ENCODE data around the gene SRP68. TPM values are rescaled to one million over a fixed set of nuclear protein-coding genes. Genes with fewer than 3 reads are reported as not detected.

SRP68 gene
- total and polyA plus RNA-seq, 4 donors: 17.7 to 36.7 (median 28.7) TPM

DNA sequence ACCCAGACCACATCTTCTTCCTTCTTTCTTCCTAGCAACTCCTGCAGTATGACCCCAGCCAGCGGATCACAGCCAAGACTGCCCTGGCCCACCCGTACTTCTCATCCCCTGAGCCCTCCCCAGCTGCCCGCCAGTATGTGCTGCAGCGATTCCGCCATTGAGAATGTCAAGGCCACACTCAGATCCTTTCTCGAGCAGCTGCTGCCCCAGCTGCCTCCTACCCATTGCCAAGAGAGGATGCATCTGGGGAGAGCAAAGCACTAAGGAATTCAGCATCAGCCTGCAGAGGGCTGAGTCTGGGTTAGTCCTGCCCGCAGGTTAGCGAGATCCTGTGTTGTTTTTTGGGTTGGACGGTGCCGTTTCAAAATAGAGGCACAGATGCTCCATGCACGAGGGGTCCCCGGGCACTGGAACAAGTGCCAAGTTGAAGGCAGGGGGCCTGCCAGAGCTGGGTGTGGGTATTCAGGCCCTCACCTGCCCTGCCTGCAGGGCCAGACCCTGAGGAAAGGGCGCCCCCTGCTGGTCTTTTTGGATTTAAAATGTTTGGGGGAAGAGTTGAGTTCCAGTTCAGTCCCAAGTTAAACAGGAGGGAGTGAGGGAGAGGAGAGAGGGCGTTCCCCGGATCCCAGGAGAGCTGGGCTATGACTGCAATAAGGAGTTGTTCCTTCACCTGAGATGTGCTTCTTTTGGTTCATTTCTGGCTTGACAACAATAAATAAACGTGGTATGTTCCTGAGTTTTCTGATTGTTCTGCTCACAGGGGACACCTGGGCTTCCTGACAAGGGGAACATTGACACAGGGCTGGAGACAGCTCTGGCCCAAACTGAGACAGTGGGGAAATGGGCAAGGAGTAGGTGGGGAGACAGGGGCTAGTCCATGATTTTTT lies 66.8 kb downstream of the SRP68 start:
- H3K4me1 ChIP-seq (ENCODE audit: control insufficient read depth in 4 of 4, insufficient read depth in 4 of 4, low read length in 3 of 4): peaks cover 10 to 49% (median 35%) of the 10 kb centered on the region in 4 donors
- peak overlapping the region; percentile 60 to 65 for H3K27ac ChIP-seq (ENCODE audit: low read depth in 1 of 2, low read length in 2 of 2)
- H3K4me3 ChIP-seq (ENCODE audit: low read depth in 1 of 3, low read length in 3 of 3): no peak overlapping the region
- peaks cover 0 to 2% (median 0%) of the 10 kb centered on the region in 4 donors for H3K36me3 ChIP-seq (ENCODE audit: control insufficient read depth in 4 of 4, insufficient read depth in 3 of 4, low read depth in 1 of 4, low read length in 3 of 4)
- peak; percentile 89 for DNase-seq (ENCODE audit: low spot score)
- no peaks in the 10 kb centered on the region for H3K9me3 ChIP-seq (ENCODE audit: control insufficient read depth in 4 of 4, low read length in 3 of 4)
- no peak overlapping the region for H3K9ac ChIP-seq (ENCODE audit: low read depth in 1 of 2, low read length in 2 of 2)
- TF ChIP-seq FOXA1 (IDR thresholded peaks at IDR 0.05) (no peak), TAF1 (conservative IDR thresholded peaks at IDR 0.05) (no peak), RXRA (IDR thresholded peaks at IDR 0.05) (peak in 1 of 2 donors; percentile 34), CTCF (IDR thresholded peaks at IDR 0.05; ENCODE audit: low read depth, low read length, missing input control) (peak; percentile 64), RAD21 (IDR thresholded peaks at IDR 0.05) (peak; percentile 96 to 97)
- 52% methylated on average over 16 of the region's 16 CpGs for WGBS
- H3K27me3 ChIP-seq (ENCODE audit: control insufficient read depth in 4 of 4, insufficient read depth in 4 of 4, low read length in 3 of 4): no peaks in the 10 kb centered on the region

- DNase-seq (ENCODE audit: low spot score): no peak
- no peaks in the 10 kb centered on the region for H3K9me3 ChIP-seq (ENCODE audit: control insufficient read depth in 4 of 4, low read length in 3 of 4)
- no peaks in the 10 kb centered on the region for H3K27me3 ChIP-seq (ENCODE audit: control insufficient read depth in 4 of 4, insufficient read depth in 4 of 4, low read length in 3 of 4)
- H3K4me3 ChIP-seq (ENCODE audit: low read depth in 1 of 3, low read length in 3 of 3): no peak overlapping the region
- H3K27ac ChIP-seq (ENCODE audit: low read depth in 1 of 2, low read length in 2 of 2): peak overlapping the region; percentile 60 to 65
- peaks cover 0 to 2% (median 0%) of the 10 kb centered on the region in 4 donors for H3K36me3 ChIP-seq (ENCODE audit: control insufficient read depth in 4 of 4, insufficient read depth in 3 of 4, low read depth in 1 of 4, low read length in 3 of 4)
- peaks cover 15 to 56% (median 41%) of the 10 kb centered on the region in 4 donors for H3K4me1 ChIP-seq (ENCODE audit: control insufficient read depth in 4 of 4, insufficient read depth in 4 of 4, low read length in 3 of 4)
- TF ChIP-seq MAX (IDR thresholded peaks at IDR 0.05): no peak
- TF ChIP-seq ZBTB33 (IDR thresholded peaks at IDR 0.05): no peak
- no peak for TF ChIP-seq RXRA (IDR thresholded peaks at IDR 0.05)
- no peak for TF ChIP-seq EGR1 (IDR thresholded peaks at IDR 0.05; ENCODE audit: low read depth in 2 of 2)
- 88% methylated on average over 8 of the region's 8 CpGs for WGBS
- H3K9ac ChIP-seq (ENCODE audit: low read depth in 1 of 2, low read length in 2 of 2): peak overlapping the region in 1 of 2 donors; percentile 6
Measured at GRCh38 chr17:76004750-76005262, 67.5 kb downstream of the SRP68 start.

DNA sequence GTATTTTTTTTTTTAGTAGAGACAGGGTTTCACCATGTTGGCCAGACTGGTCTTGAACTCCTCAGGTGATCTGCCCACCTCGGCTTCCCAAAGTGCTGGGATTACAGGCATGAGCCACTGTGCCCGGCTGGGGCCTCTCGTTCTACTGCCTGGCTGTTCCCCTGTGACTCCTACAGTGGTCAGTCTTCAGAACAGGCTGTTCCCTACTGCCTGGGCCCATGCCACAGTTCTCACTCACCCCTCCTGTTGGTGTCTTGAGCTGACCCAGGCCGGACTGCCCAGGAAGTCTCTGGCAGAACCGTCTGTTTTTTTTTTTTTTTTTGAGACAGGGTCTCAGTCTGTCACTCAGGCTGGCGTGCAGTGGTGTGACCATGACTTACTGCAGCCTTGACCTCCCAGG lies 68.4 kb downstream of the SRP68 start:
- Histone ChIP-seq H3K9me3 (ENCODE audit: control insufficient read depth in 4 of 4, low read length in 3 of 4) (no peaks in the 10 kb centered on the region), H3K9ac (ENCODE audit: low read depth in 1 of 2, low read length in 2 of 2) (no peak overlapping the region), H3K27me3 (ENCODE audit: control insufficient read depth in 4 of 4, insufficient read depth in 4 of 4, low read length in 3 of 4) (no peaks in the 10 kb centered on the region), H3K4me3 (ENCODE audit: low read depth in 1 of 3, low read length in 3 of 3) (no peak overlapping the region), H3K36me3 (ENCODE audit: control insufficient read depth in 4 of 4, insufficient read depth in 3 of 4, low read depth in 1 of 4, low read length in 3 of 4) (peaks cover 0 to 2% (median 0%) of the 10 kb centered on the region in 4 donors), H3K4me1 (ENCODE audit: control insufficient read depth in 4 of 4, insufficient read depth in 4 of 4, low read length in 3 of 4) (peaks cover 17 to 63% (median 47%) of the 10 kb centered on the region in 4 donors), H3K27ac (ENCODE audit: low read depth in 1 of 2, low read length in 2 of 2) (peak overlapping the region; percentile 65 to 89)
- TF ChIP-seq YY1 (IDR thresholded peaks at IDR 0.05) (no peak), CTCF (IDR thresholded peaks at IDR 0.05; ENCODE audit: low read depth, low read length, missing input control) (no peak), MAX (IDR thresholded peaks at IDR 0.05) (no peak), FOXA1 (IDR thresholded peaks at IDR 0.05) (no peak), RXRA (IDR thresholded peaks at IDR 0.05) (no peak)
- TF ChIP-seq, protein P1, sequence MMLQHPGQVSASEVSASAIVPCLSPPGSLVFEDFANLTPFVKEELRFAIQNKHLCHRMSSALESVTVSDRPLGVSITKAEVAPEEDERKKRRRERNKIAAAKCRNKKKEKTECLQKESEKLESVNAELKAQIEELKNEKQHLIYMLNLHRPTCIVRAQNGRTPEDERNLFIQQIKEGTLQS (IDR thresholded peaks at IDR 0.05): no peak
- WGBS: 46% methylated on average over 6 of the region's 6 CpGs
- no peak for DNase-seq (ENCODE audit: low spot score)
